Measurements from ENCODE around the gene NINL.

- TF ChIP-seq YY1 (IDR thresholded peaks at IDR 0.05; ENCODE audit: low read depth) (no peak), RAD21 (IDR thresholded peaks at IDR 0.05; ENCODE audit: low read length) (no peak), EZH2phosphoT487 (IDR thresholded peaks at IDR 0.05; ENCODE audit: borderline replicate concordance, low read depth) (no peak), EP300 (IDR thresholded peaks at IDR 0.05; ENCODE audit: borderline replicate concordance in 1 of 2, low read depth in 1 of 2, low read length in 1 of 2) (no peak), CTCF (IDR thresholded peaks at IDR 0.05) (no peak), TCF12 (IDR thresholded peaks at IDR 0.05) (no peak), NRF1 (IDR thresholded peaks at IDR 0.05; ENCODE audit: low read depth, low read length) (no peak), USF2 (IDR thresholded peaks at IDR 0.05; ENCODE audit: borderline replicate concordance, low read depth, low read length) (no peak), ELF1 (IDR thresholded peaks at IDR 0.05) (no peak), GABPA (IDR thresholded peaks at IDR 0.05; ENCODE audit: low read depth) (no peak), TEAD4 (IDR thresholded peaks at IDR 0.05; ENCODE audit: borderline replicate concordance, insufficient read depth) (no peak), JUND (IDR thresholded peaks at IDR 0.05) (no peak)
- TF ChIP-seq, protein P1, sequence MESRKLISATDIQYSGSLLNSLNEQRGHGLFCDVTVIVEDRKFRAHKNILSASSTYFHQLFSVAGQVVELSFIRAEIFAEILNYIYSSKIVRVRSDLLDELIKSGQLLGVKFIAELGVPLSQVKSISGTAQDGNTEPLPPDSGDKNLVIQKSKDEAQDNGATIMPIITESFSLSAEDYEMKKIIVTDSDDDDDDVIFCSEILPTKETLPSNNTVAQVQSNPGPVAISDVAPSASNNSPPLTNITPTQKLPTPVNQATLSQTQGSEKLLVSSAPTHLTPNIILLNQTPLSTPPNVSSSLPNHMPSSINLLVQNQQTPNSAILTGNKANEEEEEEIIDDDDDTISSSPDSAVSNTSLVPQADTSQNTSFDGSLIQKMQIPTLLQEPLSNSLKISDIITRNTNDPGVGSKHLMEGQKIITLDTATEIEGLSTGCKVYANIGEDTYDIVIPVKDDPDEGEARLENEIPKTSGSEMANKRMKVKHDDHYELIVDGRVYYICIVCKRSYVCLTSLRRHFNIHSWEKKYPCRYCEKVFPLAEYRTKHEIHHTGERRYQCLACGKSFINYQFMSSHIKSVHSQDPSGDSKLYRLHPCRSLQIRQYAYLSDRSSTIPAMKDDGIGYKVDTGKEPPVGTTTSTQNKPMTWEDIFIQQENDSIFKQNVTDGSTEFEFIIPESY (IDR thresholded peaks at IDR 0.05; ENCODE audit: borderline replicate concordance, low read depth), result no peak
- TF ChIP-seq, protein P2, sequence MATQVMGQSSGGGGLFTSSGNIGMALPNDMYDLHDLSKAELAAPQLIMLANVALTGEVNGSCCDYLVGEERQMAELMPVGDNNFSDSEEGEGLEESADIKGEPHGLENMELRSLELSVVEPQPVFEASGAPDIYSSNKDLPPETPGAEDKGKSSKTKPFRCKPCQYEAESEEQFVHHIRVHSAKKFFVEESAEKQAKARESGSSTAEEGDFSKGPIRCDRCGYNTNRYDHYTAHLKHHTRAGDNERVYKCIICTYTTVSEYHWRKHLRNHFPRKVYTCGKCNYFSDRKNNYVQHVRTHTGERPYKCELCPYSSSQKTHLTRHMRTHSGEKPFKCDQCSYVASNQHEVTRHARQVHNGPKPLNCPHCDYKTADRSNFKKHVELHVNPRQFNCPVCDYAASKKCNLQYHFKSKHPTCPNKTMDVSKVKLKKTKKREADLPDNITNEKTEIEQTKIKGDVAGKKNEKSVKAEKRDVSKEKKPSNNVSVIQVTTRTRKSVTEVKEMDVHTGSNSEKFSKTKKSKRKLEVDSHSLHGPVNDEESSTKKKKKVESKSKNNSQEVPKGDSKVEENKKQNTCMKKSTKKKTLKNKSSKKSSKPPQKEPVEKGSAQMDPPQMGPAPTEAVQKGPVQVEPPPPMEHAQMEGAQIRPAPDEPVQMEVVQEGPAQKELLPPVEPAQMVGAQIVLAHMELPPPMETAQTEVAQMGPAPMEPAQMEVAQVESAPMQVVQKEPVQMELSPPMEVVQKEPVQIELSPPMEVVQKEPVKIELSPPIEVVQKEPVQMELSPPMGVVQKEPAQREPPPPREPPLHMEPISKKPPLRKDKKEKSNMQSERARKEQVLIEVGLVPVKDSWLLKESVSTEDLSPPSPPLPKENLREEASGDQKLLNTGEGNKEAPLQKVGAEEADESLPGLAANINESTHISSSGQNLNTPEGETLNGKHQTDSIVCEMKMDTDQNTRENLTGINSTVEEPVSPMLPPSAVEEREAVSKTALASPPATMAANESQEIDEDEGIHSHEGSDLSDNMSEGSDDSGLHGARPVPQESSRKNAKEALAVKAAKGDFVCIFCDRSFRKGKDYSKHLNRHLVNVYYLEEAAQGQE (IDR thresholded peaks at IDR 0.05; ENCODE audit: low read depth, low read length), result no peak
Measured at GRCh38 chr20:25444556-25444955, 140.8 kb downstream of the NINL start.

All from SK-N-SH (cell line).